HepG2 (cell line): ENCODE data around the gene RIPK1. TPM values are rescaled to one million over a fixed set of nuclear protein-coding genes. Genes with fewer than 3 reads are reported as not detected.

Experiments
- ATAC-seq: fragments of 200-7000 bp; cut with Tn5 transposase; 3 replicates; pipeline ENCODE4 v1.9.1; 2020; ENCODE audit warnings: mild to moderate bottlenecking, moderate library complexity
- BruUV-seq: library from RNA; stranded (reverse); fragments of 400-500 nt; replicated peaks from 2 replicates; lab custom pipeline; 2021; lab: Mats Ljungman, UMichigan
- CTCF ChIA-PET: fragments of 300-600 bp; formaldehyde crosslinking; extraction: SDS; loops from one replicate; lab custom pipeline; 2021; ENCODE audit warnings: low total read pairs, inconsistent platforms, low intra/inter-chr PET ratio; lab: Yijun Ruan, JAX
- POLR2A ChIA-PET: fragments of 350-600 bp; sonication (Branson Sonifier 250); formaldehyde crosslinking; loops from one replicate; lab custom pipeline; 2020; ENCODE audit warnings: antibody characterized with exemption, inconsistent platforms; lab: Yijun Ruan, JAX
- DNase-seq: peaks from one replicate; pipeline ENCODE4 v3.0.0-alpha.2; 2015; ENCODE audit warnings: low spot score
- FAIRE-seq: peaks from 3 replicates; lab custom pipeline; 2011; peaks lifted over from hg19 to GRCh38; lab: Jason Lieb, UNC
- H2AFZ ChIP-seq: one replicate; pipeline ENCODE4 v1.6.1; 2011; ENCODE audit warnings: low read length, inconsistent platforms
- H3K27ac ChIP-seq: fragments of 300-600 bp; 3 replicates; pipeline ENCODE4 v1.8.0; 2011; ENCODE audit warnings: mixed run types, mild to moderate bottlenecking, mixed read lengths, low read length, inconsistent platforms; ENCODE audit not compliant: insufficient read depth; ENCODE audit errors: extremely low read length
- H3K27me3 ChIP-seq, 2 experiments: fragments of 200-600 bp in 1 of 2; 2 replicates in 1 of 2; 3 replicates in 1 of 2; pipeline versions ENCODE4 v1.6.0 to v1.8.0; 2011; ENCODE audit warnings: low read length in 2 of 2, mild to moderate bottlenecking in 2 of 2, moderate library complexity in 2 of 2, inconsistent platforms in 1 of 2; ENCODE audit not compliant: insufficient read depth in 2 of 2, control insufficient read depth in 1 of 2
- H3K36me3 ChIP-seq, 2 experiments: fragments of 200-600 bp in 1 of 2; replicated peaks in 1 of 2; 2 replicates in 1 of 2; 3 replicates in 1 of 2; pipeline versions ENCODE4 v1.5.1 to v1.8.0; 2011; ENCODE audit warnings: low read length in 2 of 2, inconsistent platforms in 1 of 2; ENCODE audit not compliant: insufficient read depth in 2 of 2, control insufficient read depth in 1 of 2
- H3K4me1 ChIP-seq: 2 replicates; pipeline ENCODE4 v1.5.1; 2012; ENCODE audit warnings: low read length, inconsistent platforms; ENCODE audit not compliant: insufficient read depth
- H3K4me2 ChIP-seq: 2 replicates; pipeline ENCODE4 v1.6.0; 2011; ENCODE audit warnings: low read depth, low read length, inconsistent platforms
- H3K4me3 ChIP-seq, 3 experiments: fragments of 200-600 bp in 1 of 3; sonication (generic), shearing (Covaris generic) in 1 of 3; replicated peaks in 1 of 3; 2 replicates each; pipeline ENCODE4 v1.5.1; 2011 to 2016; ENCODE audit warnings: low read length in 3 of 3, inconsistent platforms in 2 of 3, low read depth in 2 of 3, mild to moderate bottlenecking in 2 of 3, control low read depth in 1 of 3, mixed read lengths in 1 of 3; ENCODE audit not compliant: insufficient read depth in 1 of 3
- H3K79me2 ChIP-seq: one replicate; pipeline ENCODE4 v1.6.1; 2011; ENCODE audit warnings: low read length, inconsistent platforms; ENCODE audit not compliant: insufficient read depth
- H3K9ac ChIP-seq: 2 replicates; pipeline ENCODE4 v1.6.0; 2011; ENCODE audit warnings: mild to moderate bottlenecking, low read depth, low read length, inconsistent platforms; ENCODE audit not compliant: insufficient read depth
- H3K9me3 ChIP-seq: 2 replicates; pipeline ENCODE4 v1.5.1; 2012; ENCODE audit warnings: mild to moderate bottlenecking, low read length
- H4K20me1 ChIP-seq: 2 replicates; pipeline ENCODE4 v1.6.0; 2011; ENCODE audit warnings: inconsistent platforms, mild to moderate bottlenecking, low read length, moderate library complexity; ENCODE audit not compliant: insufficient read depth
- AHDC1 ChIP-seq: sonication (generic); formaldehyde crosslinking; IDR thresholded peaks from 2 replicates; pipeline ENCODE4 v1.5.1; 2020; ENCODE audit warnings: mild to moderate bottlenecking, missing genetic modification reagents, borderline replicate concordance
- TARDBP ChIP-seq: sonication (generic); formaldehyde crosslinking; IDR thresholded peaks from 2 replicates; pipeline ENCODE4 v1.8.0; 2022; ENCODE audit warnings: mild to moderate bottlenecking, missing genetic modification reagents
- ZFX ChIP-seq: sonication (generic); formaldehyde crosslinking; IDR thresholded peaks from 2 replicates; pipeline ENCODE4 v1.4.0; 2020; ENCODE audit warnings: mild to moderate bottlenecking, low read depth, missing genetic modification reagents, moderate library complexity
- WGBS: methylation state at CpG from one replicate; pipeline ENCODE4 v1.1.6; 2017; ENCODE audit warnings: low lambda C conversion rate; 5-methylcytosine and 5-hydroxymethylcytosine counted together
- in situ Hi-C: cut with HindIII; loops from 2 replicates; pipeline ENCODE4 v1.10.0; 2017; ENCODE audit warnings: low pct_unique_long_range_greater_than_20kb; ENCODE audit not compliant: extremely low pct_ligation_motif_present
- intact Hi-C: fragments of 100-400 bp; cut with micrococcal nuclease; formaldehyde crosslinking; loops from one replicate; pipeline ENCODE4 v1.10.0; 2022; ENCODE audit not compliant: unreplicated experiment
- polyA plus RNA-seq, 8 experiments: library from polyadenylated mRNA; depleted of rRNA in 3 of 8; stranded (reverse) in 7 of 8; unstranded in 1 of 8; fragments of >200 nt; fragmentation: Illumina TruSeq in 4 of 8; extraction: Trizol in 4 of 8; gene quantifications; 2 replicates each; pipeline versions ENCODE4 v1.2.1 to v1.2.3, GENCODE V29; 2011 to 2016; ENCODE audit warnings: low read depth in 4 of 8, missing spikeins in 1 of 8, mixed read lengths in 1 of 8; ENCODE audit not compliant: insufficient read depth in 1 of 8
- total RNA-seq, 5 experiments: library from RNA; depleted of rRNA; stranded (reverse); fragments of >200 nt; fragmentation: Illumina TruSeq; extraction: Trizol; gene quantifications; 2 replicates each; pipeline ENCODE4 v1.2.3, GENCODE V29; 2016; ENCODE audit warnings: low read depth in 1 of 5
- TF ChIP-seq, protein P1 (sequence below): sonication (generic); formaldehyde crosslinking; IDR thresholded peaks from 2 replicates; pipeline ENCODE4 v1.5.0; 2020; ENCODE audit warnings: mild to moderate bottlenecking, missing genetic modification reagents, moderate library complexity

RIPK1 gene
- total and polyA plus RNA-seq, 2 of the 13 experiments (the other 11 are each of a cell fraction or from before 2014, with no cell fraction given) = 9.0 to 10.3 TPM

- POLR2A ChIA-PET = interaction anchor here (2.3 to 3.0 kb wide), 5 partner anchors 18 to 111 kb away, joined by 5 to 19 read pairs (median 17); partner anchors contain the start of genes BPHL and TUBB2A
- H3K9me3 ChIP-seq = no peaks in the 10 kb centered on the region
- in situ Hi-C loops (loop anchor here (5.0 kb wide), 1 partner anchor 110 kb away; no protein-coding TSS in a partner anchor), intact Hi-C loops (loop anchor here (5.0 kb wide), 1 partner anchor 95 kb away; no protein-coding TSS in a partner anchor)
- H3K79me2 ChIP-seq = no peaks in the 10 kb centered on the region
- FAIRE-seq (no peak), DNase-seq (no peak), ATAC-seq (peak; percentile 12; the same call in 2 of the 3 replicates)
- WGBS = 75% methylated on average over 12 of the region's 12 CpGs
- CTCF ChIA-PET = no interaction called here
- no peak overlapping the region for H2AFZ ChIP-seq
- peak overlapping the region; percentile 90 for H3K27ac ChIP-seq
- H3K4me3 ChIP-seq = no peak overlapping the region
- no peaks in the 10 kb centered on the region for H3K27me3 ChIP-seq
- H3K9ac ChIP-seq = peak overlapping the region; percentile 3; the same call in 1 of the 2 replicates
- peaks cover 3 to 20% of the 10 kb centered on the region in 2 experiments; a peak in 3 of 5 replicates for H3K36me3 ChIP-seq
- peaks cover 74% of the 10 kb centered on the region for H3K4me1 ChIP-seq
- H3K4me2 ChIP-seq = peak overlapping the region; percentile 73; the same call in 1 of the 2 replicates
- no peaks in the 10 kb centered on the region for H4K20me1 ChIP-seq
- no TSS peak for BruUV-seq
- peak; percentile 28; the same call in 1 of the 2 replicates for TF ChIP-seq ZFX (CRISPR knock-in tag)
- TF ChIP-seq AHDC1 = 0 out of 2 replicates have a peak, but pooled peaks have one; percentile 19
- TF ChIP-seq, protein P1, sequence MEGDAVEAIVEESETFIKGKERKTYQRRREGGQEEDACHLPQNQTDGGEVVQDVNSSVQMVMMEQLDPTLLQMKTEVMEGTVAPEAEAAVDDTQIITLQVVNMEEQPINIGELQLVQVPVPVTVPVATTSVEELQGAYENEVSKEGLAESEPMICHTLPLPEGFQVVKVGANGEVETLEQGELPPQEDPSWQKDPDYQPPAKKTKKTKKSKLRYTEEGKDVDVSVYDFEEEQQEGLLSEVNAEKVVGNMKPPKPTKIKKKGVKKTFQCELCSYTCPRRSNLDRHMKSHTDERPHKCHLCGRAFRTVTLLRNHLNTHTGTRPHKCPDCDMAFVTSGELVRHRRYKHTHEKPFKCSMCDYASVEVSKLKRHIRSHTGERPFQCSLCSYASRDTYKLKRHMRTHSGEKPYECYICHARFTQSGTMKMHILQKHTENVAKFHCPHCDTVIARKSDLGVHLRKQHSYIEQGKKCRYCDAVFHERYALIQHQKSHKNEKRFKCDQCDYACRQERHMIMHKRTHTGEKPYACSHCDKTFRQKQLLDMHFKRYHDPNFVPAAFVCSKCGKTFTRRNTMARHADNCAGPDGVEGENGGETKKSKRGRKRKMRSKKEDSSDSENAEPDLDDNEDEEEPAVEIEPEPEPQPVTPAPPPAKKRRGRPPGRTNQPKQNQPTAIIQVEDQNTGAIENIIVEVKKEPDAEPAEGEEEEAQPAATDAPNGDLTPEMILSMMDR = no peak
- no peak for TF ChIP-seq TARDBP (CRISPR knock-in tag)
These were observed 68.9 kb downstream of the RIPK1 start for GRCh38 chr6:3137057-3137777.
